OCI-LY7 (cell line): ENCODE results near the gene AUTS2.

ENCODE experiments used
- CTCF ChIP-seq: fragments of 200-600 bp; sonication (generic); conservative IDR thresholded peaks from 2 replicates; pipeline ENCODE4 v1.5.1; 2014; ENCODE audit warnings: mild to moderate bottlenecking, antibody characterized with exemption, low read length, moderate library complexity, mixed read lengths
- EZH2phosphoT487 ChIP-seq: fragments of 200-600 bp; sonication (generic); IDR thresholded peaks from 2 replicates; pipeline ENCODE4 v1.6.1; 2018; ENCODE audit warnings: low read depth, borderline replicate concordance, mild to moderate bottlenecking, mixed run types, antibody characterized with exemption, low read length, moderate library complexity, mixed read lengths

GRCh38 chr7:70374772-70375533 is 776.7 kb downstream of the AUTS2 start:
- TF ChIP-seq CTCF (no peak), EZH2phosphoT487 (no peak)
